Islet of Langerhans (tissue), 1 donor: ENCODE measurements around the gene POU2AF3.
"Not testable (repeated sequence)": the region's sequence is repeated elsewhere in the genome, so short reads cannot be mapped to it uniquely, and the experiment has no call there.

Experiments used
- FAIRE-seq: peaks from one replicate; lab custom pipeline; 2011; peaks lifted over from hg19 to GRCh38; lab: Jason Lieb, UNC

POU2AF3 gene

GRCh38 chr11:111298413-111299100 is at the start of gene POU2AF3:
POU2AF3 (plus strand) TSS chr11:111298546; CDS start chr11:111298582, 36 bp downstream.
- FAIRE-seq: no peak

GRCh38 chr11:111250936-111251335 is 47.4 kb upstream of the POU2AF3 start:
- FAIRE-seq: no peak

GRCh38 chr11:111253131-111253530 is 45.2 kb upstream of the POU2AF3 start:
- FAIRE-seq: no peak

GRCh38 chr11:111253630-111254029 is 44.7 kb upstream of the POU2AF3 start:
- no peak for FAIRE-seq

- no peak for FAIRE-seq
These were observed 40.3 kb upstream of the POU2AF3 start for GRCh38 chr11:111258046-111258445.

GRCh38 chr11:111259896-111260295 is 38.5 kb upstream of the POU2AF3 start:
- FAIRE-seq: no peak

- no peak for FAIRE-seq
These were observed 37.5 kb upstream of the POU2AF3 start for GRCh38 chr11:111260811-111261210.

- FAIRE-seq: no peak
These were observed 33.7 kb upstream of the POU2AF3 start for GRCh38 chr11:111264646-111265045.

GRCh38 chr11:111265421-111265820 is 32.9 kb upstream of the POU2AF3 start:
- FAIRE-seq: no peak

- not testable (repeated sequence) for FAIRE-seq
These were observed 30.0 kb upstream of the POU2AF3 start for GRCh38 chr11:111268303-111268702.

GRCh38 chr11:111269146-111269868 is 29.0 kb upstream of the POU2AF3 start:
- FAIRE-seq: no peak

- FAIRE-seq: no peak
These were observed 25.9 kb upstream of the POU2AF3 start for GRCh38 chr11:111272420-111272819.

- no peak for FAIRE-seq
These were observed 15.7 kb upstream of the POU2AF3 start for GRCh38 chr11:111282562-111283075.

GRCh38 chr11:111283945-111284481 is 14.3 kb upstream of the POU2AF3 start:
- FAIRE-seq: no peak

- no peak for FAIRE-seq
These were observed 12.9 kb upstream of the POU2AF3 start for GRCh38 chr11:111285189-111286091.

- no peak for FAIRE-seq
These were observed 6.6 kb upstream of the POU2AF3 start for GRCh38 chr11:111291764-111292163.

- FAIRE-seq: not testable (repeated sequence)
These were observed 5.9 kb upstream of the POU2AF3 start for GRCh38 chr11:111292408-111292807.

- FAIRE-seq: no peak
These were observed 2.1 kb upstream of the POU2AF3 start for GRCh38 chr11:111296196-111296595.

- no peak for FAIRE-seq
These were observed 650 bp upstream of the POU2AF3 start for GRCh38 chr11:111297696-111298095.

GRCh38 chr11:111299101-111300026 is 1.0 kb downstream of the POU2AF3 start:
- FAIRE-seq: no peak

- no peak for FAIRE-seq
These were observed 2.2 kb downstream of the POU2AF3 start for GRCh38 chr11:111300569-111300968.
